Smooth muscle cell (in vitro differentiated cells): ENCODE data around the gene IRF6. TPM values are rescaled to one million over a fixed set of nuclear protein-coding genes. Genes with fewer than 3 reads are reported as not detected.

Experiments
- DNase-seq: peaks from one replicate; lab custom pipeline; 2025; ENCODE audit not compliant: unreplicated experiment; lab: John Stamatoyannopoulos, UW
- H2AFZ ChIP-seq: fragments of 200-600 bp; sonication (generic); 2 replicates; pipeline ENCODE4 v1.6.0; 2016; ENCODE audit warnings: antibody characterized with exemption, low read depth, mild to moderate bottlenecking
- H3F3A ChIP-seq: fragments of 200-600 bp; sonication (generic); 2 replicates; pipeline ENCODE4 v1.6.0; 2017; ENCODE audit warnings: antibody characterized with exemption, low read depth
- H3K27ac ChIP-seq: fragments of 200-600 bp; sonication (generic); 2 replicates; pipeline ENCODE4 v1.5.1; 2016; ENCODE audit warnings: low read depth, mild to moderate bottlenecking
- H3K27me3 ChIP-seq: fragments of 200-600 bp; sonication (generic); 2 replicates; pipeline ENCODE4 v1.6.1; 2016; ENCODE audit warnings: low read depth, mild to moderate bottlenecking
- H3K36me3 ChIP-seq: fragments of 200-600 bp; sonication (generic); 2 replicates; pipeline ENCODE4 v1.5.1; 2016; ENCODE audit warnings: low read depth
- H3K4me1 ChIP-seq: fragments of 200-600 bp; sonication (generic); 2 replicates; pipeline ENCODE4 v1.5.1; 2016; ENCODE audit warnings: low read depth
- H3K4me2 ChIP-seq: fragments of 200-600 bp; sonication (generic); 2 replicates; pipeline ENCODE4 v1.6.0; 2016; ENCODE audit warnings: mild to moderate bottlenecking
- H3K4me3 ChIP-seq: fragments of 200-600 bp; sonication (generic); 2 replicates; pipeline ENCODE4 v1.5.1; 2016; ENCODE audit warnings: mild to moderate bottlenecking
- H3K79me2 ChIP-seq: fragments of 200-600 bp; sonication (generic); 2 replicates; pipeline ENCODE4 v1.6.0; 2016; ENCODE audit warnings: low read depth, mild to moderate bottlenecking
- H3K9ac ChIP-seq: fragments of 200-600 bp; sonication (generic); 2 replicates; pipeline ENCODE4 v1.6.0; 2016; ENCODE audit warnings: low read depth
- H3K9me3 ChIP-seq: fragments of 200-600 bp; sonication (generic); replicated peaks from 2 replicates; pipeline ENCODE4 v1.5.1; 2016; ENCODE audit warnings: low read depth
- H4K20me1 ChIP-seq: fragments of 200-600 bp; sonication (generic); 2 replicates; pipeline ENCODE4 v1.6.0; 2016; ENCODE audit warnings: low read depth
- WGBS: methylation state at CpG from one replicate; pipeline ENCODE4 v1.1.7; 2016; ENCODE audit warnings: low lambda C conversion rate; 5-methylcytosine and 5-hydroxymethylcytosine counted together
- polyA plus RNA-seq: library from polyadenylated mRNA; unstranded; fragments of >200 nt; fragmentation: Nextera tagmentation; extraction: Ambion mirVana; gene quantifications from 2 replicates; pipeline ENCODE4 v1.2.1, GENCODE V29; 2016
- total RNA-seq: library from RNA; depleted of rRNA; stranded (reverse); fragments of >200 nt; gene quantifications from 2 replicates; pipeline ENCODE4 v1.2.3, GENCODE V29; 2014
- TF ChIP-seq, protein P1 (sequence below): fragments of 200-600 bp; sonication (generic); IDR thresholded peaks from 2 replicates; pipeline ENCODE4 v1.5.1; 2017; ENCODE audit warnings: borderline replicate concordance, mild to moderate bottlenecking, antibody characterized with exemption; ENCODE audit not compliant: insufficient read depth, poor library complexity, severe bottlenecking

IRF6 gene
- total and polyA plus RNA-seq, 2 experiments from 2014 or later: 18.1 to 59.6 TPM

DNA sequence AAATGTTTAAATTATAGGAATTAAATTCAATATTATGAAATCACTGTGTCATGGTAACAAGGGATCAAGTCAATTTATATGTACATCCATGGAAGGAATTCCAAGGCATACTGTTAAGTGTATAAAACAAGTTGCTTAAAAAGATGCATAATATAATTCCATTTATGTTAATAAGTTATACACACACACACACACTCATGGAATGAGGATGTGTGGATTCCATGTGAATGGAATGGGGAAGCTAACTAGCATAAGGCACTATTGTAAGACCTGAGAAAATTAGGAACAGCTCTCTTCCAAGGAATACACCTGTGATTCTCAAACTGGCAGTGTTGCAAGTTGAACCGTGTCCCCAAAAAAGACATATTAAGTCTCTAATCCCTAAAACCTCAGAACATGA is 67.7 kb downstream of the IRF6 start:
- H3K27ac ChIP-seq: no peak overlapping the region
- H3K4me2 ChIP-seq: no peak overlapping the region
- H3K36me3 ChIP-seq: no peaks in the 10 kb centered on the region
- no peaks in the 10 kb centered on the region for H3K9me3 ChIP-seq
- H4K20me1 ChIP-seq: no peaks in the 10 kb centered on the region
- no peaks in the 10 kb centered on the region for H3K79me2 ChIP-seq
- WGBS: 95% methylated on average over 1 of the region's 1 CpG
- H3K27me3 ChIP-seq: no peaks in the 10 kb centered on the region
- H3K9ac ChIP-seq: no peak overlapping the region
- no peak for DNase-seq
- H3K4me1 ChIP-seq: no peaks in the 10 kb centered on the region
- H3F3A ChIP-seq: no peaks in the 10 kb centered on the region
- H2AFZ ChIP-seq: no peak overlapping the region
- H3K4me3 ChIP-seq: no peak overlapping the region
- TF ChIP-seq, protein P1, sequence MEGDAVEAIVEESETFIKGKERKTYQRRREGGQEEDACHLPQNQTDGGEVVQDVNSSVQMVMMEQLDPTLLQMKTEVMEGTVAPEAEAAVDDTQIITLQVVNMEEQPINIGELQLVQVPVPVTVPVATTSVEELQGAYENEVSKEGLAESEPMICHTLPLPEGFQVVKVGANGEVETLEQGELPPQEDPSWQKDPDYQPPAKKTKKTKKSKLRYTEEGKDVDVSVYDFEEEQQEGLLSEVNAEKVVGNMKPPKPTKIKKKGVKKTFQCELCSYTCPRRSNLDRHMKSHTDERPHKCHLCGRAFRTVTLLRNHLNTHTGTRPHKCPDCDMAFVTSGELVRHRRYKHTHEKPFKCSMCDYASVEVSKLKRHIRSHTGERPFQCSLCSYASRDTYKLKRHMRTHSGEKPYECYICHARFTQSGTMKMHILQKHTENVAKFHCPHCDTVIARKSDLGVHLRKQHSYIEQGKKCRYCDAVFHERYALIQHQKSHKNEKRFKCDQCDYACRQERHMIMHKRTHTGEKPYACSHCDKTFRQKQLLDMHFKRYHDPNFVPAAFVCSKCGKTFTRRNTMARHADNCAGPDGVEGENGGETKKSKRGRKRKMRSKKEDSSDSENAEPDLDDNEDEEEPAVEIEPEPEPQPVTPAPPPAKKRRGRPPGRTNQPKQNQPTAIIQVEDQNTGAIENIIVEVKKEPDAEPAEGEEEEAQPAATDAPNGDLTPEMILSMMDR: no peak

DNA sequence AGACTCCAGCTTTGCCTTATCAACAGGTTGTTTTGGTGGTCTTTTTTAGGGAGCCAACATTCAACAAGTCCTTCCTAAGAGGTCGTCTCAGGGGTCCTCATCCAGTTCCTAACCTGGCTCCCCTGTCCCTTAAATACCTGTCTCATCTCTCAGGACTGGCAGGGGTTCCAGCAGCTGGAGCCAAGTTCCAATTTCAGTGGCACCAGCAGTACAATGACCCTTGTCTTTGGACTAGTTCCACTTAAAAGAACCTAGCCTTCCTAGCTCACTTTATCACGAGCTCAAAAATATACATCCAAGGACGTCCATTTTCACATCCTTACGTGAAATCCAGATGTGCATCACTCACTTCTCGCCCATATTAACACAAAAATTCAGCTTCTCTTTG is 68.8 kb downstream of the IRF6 start:
- no peaks in the 10 kb centered on the region for H4K20me1 ChIP-seq
- DNase-seq: no peak
- no peak overlapping the region for H3K9ac ChIP-seq
- H3K27ac ChIP-seq: no peak overlapping the region
- H3F3A ChIP-seq: no peaks in the 10 kb centered on the region
- H3K27me3 ChIP-seq: no peaks in the 10 kb centered on the region
- no peaks in the 10 kb centered on the region for H3K79me2 ChIP-seq
- no peak overlapping the region for H3K4me2 ChIP-seq
- 86% methylated on average over 5 of the region's 5 CpGs for WGBS
- no peak overlapping the region for H2AFZ ChIP-seq
- TF ChIP-seq, protein P1: no peak
- H3K4me3 ChIP-seq: no peak overlapping the region
- no peaks in the 10 kb centered on the region for H3K36me3 ChIP-seq
- no peaks in the 10 kb centered on the region for H3K9me3 ChIP-seq
- no peaks in the 10 kb centered on the region for H3K4me1 ChIP-seq

DNA sequence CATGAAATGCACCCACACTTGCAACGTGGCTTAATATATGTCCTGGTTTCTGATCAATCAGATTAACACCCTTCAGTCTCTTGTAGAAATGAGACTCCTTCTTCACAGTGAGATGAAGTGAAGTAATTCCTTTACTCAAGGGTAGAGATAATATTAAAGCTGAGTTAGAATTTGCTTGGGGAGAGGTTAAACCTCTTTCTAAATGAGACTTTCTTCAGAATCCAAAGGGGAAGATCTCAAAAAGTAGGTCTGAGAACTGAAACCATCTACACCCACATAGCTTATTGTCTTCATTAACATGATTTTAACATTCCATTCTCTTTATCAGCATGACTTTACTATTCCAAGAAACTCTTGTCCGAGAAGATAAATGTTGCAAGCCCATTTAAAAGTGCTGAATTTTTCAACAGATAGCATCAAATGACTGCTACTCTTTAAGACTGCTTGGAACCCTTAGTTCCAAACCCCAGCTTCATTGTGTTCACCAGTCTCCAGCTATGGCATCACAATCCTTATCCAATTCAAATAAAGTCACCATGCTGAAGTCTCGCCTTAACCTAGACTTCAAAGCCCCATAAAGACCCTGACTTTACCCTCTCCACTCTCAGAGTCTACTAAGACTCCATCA is 69.3 kb downstream of the IRF6 start:
- Histone ChIP-seq H3F3A (no peaks in the 10 kb centered on the region), H3K9ac (no peak overlapping the region), H2AFZ (no peak overlapping the region), H4K20me1 (no peaks in the 10 kb centered on the region), H3K36me3 (no peaks in the 10 kb centered on the region), H3K79me2 (no peaks in the 10 kb centered on the region), H3K4me2 (no peak overlapping the region), H3K4me3 (no peak overlapping the region), H3K9me3 (no peaks in the 10 kb centered on the region), H3K27me3 (no peaks in the 10 kb centered on the region), H3K27ac (no peak overlapping the region), H3K4me1 (no peaks in the 10 kb centered on the region)
- TF ChIP-seq, protein P1: no peak
- WGBS: 70% methylated on average over 3 of the region's 3 CpGs
- no peak for DNase-seq

Other genes starting within 250 kb of the IRF6 start
- 0.13 TPM in 1 of 2 replicates, not detected in the other for gene CAMK1G, start 222.4 kb downstream of the IRF6 start, total RNA-seq
- not detected in 2 replicates for gene CAMK1G, start 222.4 kb downstream of the IRF6 start, polyA plus RNA-seq
- gene LAMB3, start 153.7 kb downstream of the IRF6 start, total RNA-seq: 24.0 and 29.2 TPM in 2 replicates
- 17.0 and 67.5 TPM in 2 replicates for gene LAMB3, start 153.7 kb downstream of the IRF6 start, polyA plus RNA-seq
- 2.1 and 7.6 TPM in 2 replicates for gene G0S2, start 130.7 kb downstream of the IRF6 start, total RNA-seq
- gene G0S2, start 130.7 kb downstream of the IRF6 start, polyA plus RNA-seq: 5.7 and 6.7 TPM in 2 replicates
- not detected in 2 replicates for gene HSD11B1, start 101.3 kb downstream of the IRF6 start, total RNA-seq
- gene HSD11B1, start 101.3 kb downstream of the IRF6 start, polyA plus RNA-seq: 0.74 TPM in 1 of 2 replicates, not detected in the other
- gene TRAF3IP3, start 50.1 kb downstream of the IRF6 start, total RNA-seq: 0.04 TPM in 1 of 2 replicates, not detected in the other
- 0.72 TPM in 1 of 2 replicates, not detected in the other for gene TRAF3IP3, start 50.1 kb downstream of the IRF6 start, polyA plus RNA-seq
- 5.0 and 10.6 TPM in 2 replicates for gene C1orf74, start 21.6 kb downstream of the IRF6 start, total RNA-seq
- 1.0 and 3.8 TPM in 2 replicates for gene C1orf74, start 21.6 kb downstream of the IRF6 start, polyA plus RNA-seq
- gene UTP25, start 21.8 kb upstream of the IRF6 start, total RNA-seq: 5.2 and 6.2 TPM in 2 replicates
- 2.3 and 2.9 TPM in 2 replicates for gene UTP25, start 21.8 kb upstream of the IRF6 start, polyA plus RNA-seq
- 0.81 TPM in 1 of 2 replicates, not detected in the other for gene SYT14, start 132.1 kb upstream of the IRF6 start, total RNA-seq
- not detected in 2 replicates for gene SYT14, start 132.1 kb upstream of the IRF6 start, polyA plus RNA-seq